K562 (cell line): Measurements from ENCODE around the gene TACC3. TPM values are rescaled to one million over a fixed set of nuclear protein-coding genes. Genes with fewer than 3 reads are reported as not detected.

Experiments
- ARHGAP35 ChIP-seq: fragments of 450-650 bp; IDR thresholded peaks from 2 replicates; pipeline ENCODE4 v1.6.1; 2018; ENCODE audit not compliant: partially characterized antibody
- BMI1 ChIP-seq: fragments of 150-350 bp; IDR thresholded peaks from 2 replicates; pipeline ENCODE4 v1.6.1; 2014; ENCODE audit warnings: low read length
- BRCA1 ChIP-seq, 2 experiments: fragments of 450-650 bp in 1 of 2; sonication (generic) in 1 of 2; formaldehyde crosslinking in 1 of 2; IDR thresholded peaks; 2 replicates each; pipeline versions ENCODE4 v1.5.0 to v1.6.1; 2017 to 2020; ENCODE audit warnings: mild to moderate bottlenecking in 1 of 2, missing genetic modification reagents in 1 of 2
- MBD2 ChIP-seq: sonication (generic); IDR thresholded peaks from 2 replicates; pipeline ENCODE4 v1.6.1; 2016; ENCODE audit warnings: low read depth, borderline replicate concordance
- RBM25 ChIP-seq: fragments of 200-400 bp; formaldehyde crosslinking; IDR thresholded peaks from 2 replicates; pipeline ENCODE4 v1.6.1; 2018; ENCODE audit warnings: low read length, low read depth, moderate library complexity; ENCODE audit not compliant: severe bottlenecking
- SRSF9 ChIP-seq: fragments of 200-400 bp; formaldehyde crosslinking; IDR thresholded peaks from 2 replicates; pipeline ENCODE4 v1.6.1; 2017; ENCODE audit warnings: low read depth, low read length, borderline replicate concordance
- polyA plus RNA-seq, 8 experiments: library from polyadenylated mRNA; depleted of rRNA in 4 of 8; stranded (reverse) in 5 of 8; unstranded in 3 of 8; fragments of >200 nt; fragmentation: Nextera tagmentation in 2 of 8; fragmentation: Illumina TruSeq in 1 of 8; extraction: Ambion mirVana in 2 of 8; extraction: Trizol in 1 of 8; gene quantifications; 2 replicates each; pipeline versions ENCODE4 v1.2.1 to v1.2.3, GENCODE V29; 2011 to 2014; ENCODE audit warnings: inconsistent platforms in 1 of 8, missing spikeins in 1 of 8
- total RNA-seq, 7 experiments: library from RNA; depleted of rRNA in 6 of 7; stranded (reverse); fragments of >200 nt in 6 of 7; fragmentation: Illumina TruSeq in 2 of 7; extraction: Trizol in 2 of 7; gene quantifications; 2 replicates each; pipeline versions ENCODE4 v1.2.1 to v1.2.3, GENCODE V29; 2011 to 2021; ENCODE audit warnings: low replicate concordance in 1 of 7
- TF ChIP-seq, protein P1 (sequence below): fragments of 450-650 bp; IDR thresholded peaks from 2 replicates; pipeline ENCODE4 v1.6.1; 2016
- TF ChIP-seq, protein P2 (sequence below): fragments of 450-650 bp; formaldehyde crosslinking; IDR thresholded peaks from 2 replicates; pipeline ENCODE4 v1.4.0; 2020; ENCODE audit warnings: mild to moderate bottlenecking, moderate library complexity
- TF ChIP-seq, protein P3 (sequence below), 2 experiments: IDR thresholded peaks; 2 replicates each; pipeline ENCODE4 v1.6.1; 2012; ENCODE audit warnings: improper control_type of control experiment in 2 of 2, low read depth in 2 of 2, low read length in 2 of 2, borderline replicate concordance in 1 of 2
- TF ChIP-seq, protein P4 (sequence below): fragments of 450-650 bp; IDR thresholded peaks from 2 replicates; pipeline ENCODE4 v1.6.1; 2017; ENCODE audit warnings: mild to moderate bottlenecking, moderate library complexity
- TF ChIP-seq, protein P5 (sequence below): fragments of 450-650 bp; conservative IDR thresholded peaks from 2 replicates; pipeline ENCODE4 v1.6.1; 2016; ENCODE audit warnings: missing genetic modification characterization, low read depth, mild to moderate bottlenecking, missing compliant biosample characterization, moderate library complexity
- TF ChIP-seq, protein P6 (sequence below), 2 experiments: fragments of 450-650 bp; conservative IDR thresholded peaks; 2 replicates each; pipeline ENCODE4 v1.6.1; 2017; ENCODE audit warnings: mild to moderate bottlenecking in 2 of 2, moderate library complexity in 2 of 2
- TF ChIP-seq, protein P7 (sequence below): sonication (generic); formaldehyde crosslinking; IDR thresholded peaks from 2 replicates; pipeline ENCODE4 v1.8.0; 2023; ENCODE audit warnings: mild to moderate bottlenecking, missing genetic modification reagents

TACC3 gene
- total and polyA plus RNA-seq, 9 of the 15 experiments (the other 6 are each of a cell fraction or from before 2014, with no cell fraction given) = 1.9 to 122 (median 55.6) TPM

DNA sequence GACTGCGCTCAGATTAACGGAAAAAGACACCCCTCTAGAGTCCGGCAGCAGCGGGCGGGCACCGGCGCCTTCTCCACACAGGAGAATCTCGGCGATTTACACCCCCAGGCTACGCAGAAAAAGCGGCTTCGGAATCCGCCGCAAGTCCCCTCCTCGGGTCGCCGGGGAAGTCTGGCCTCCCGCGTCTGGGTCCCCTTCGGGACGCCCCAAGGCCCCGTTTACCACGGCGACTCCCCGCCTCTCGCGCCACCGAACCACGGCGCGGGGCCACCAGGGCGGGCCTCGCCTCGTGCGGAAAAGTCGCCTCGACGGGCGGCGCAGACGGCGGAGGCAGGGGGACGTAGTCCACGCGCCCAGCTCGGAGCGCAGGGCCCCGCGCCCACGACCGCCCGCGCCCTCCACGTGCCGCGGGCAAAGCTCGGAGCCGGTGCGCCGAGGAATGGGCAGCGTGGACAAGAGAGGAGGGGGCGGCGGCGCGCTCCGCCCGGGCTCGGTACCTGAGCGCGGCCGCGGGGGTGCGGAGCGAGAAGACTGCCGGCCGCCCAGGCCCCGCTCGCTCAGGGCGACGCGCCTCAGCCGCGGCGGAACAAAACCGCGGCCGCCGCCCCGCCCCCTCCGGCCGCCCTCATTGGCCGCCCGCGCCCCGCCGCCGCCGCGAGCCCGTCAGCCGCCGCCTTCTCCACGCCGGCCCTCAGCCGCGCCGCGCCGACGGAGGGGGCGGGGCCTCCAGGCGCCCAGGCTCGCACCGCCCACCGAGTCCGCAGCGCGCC, 37.4 kb upstream of the TACC3 start, which contains the start of gene FAM53A (continued):
- TF ChIP-seq, protein P1, sequence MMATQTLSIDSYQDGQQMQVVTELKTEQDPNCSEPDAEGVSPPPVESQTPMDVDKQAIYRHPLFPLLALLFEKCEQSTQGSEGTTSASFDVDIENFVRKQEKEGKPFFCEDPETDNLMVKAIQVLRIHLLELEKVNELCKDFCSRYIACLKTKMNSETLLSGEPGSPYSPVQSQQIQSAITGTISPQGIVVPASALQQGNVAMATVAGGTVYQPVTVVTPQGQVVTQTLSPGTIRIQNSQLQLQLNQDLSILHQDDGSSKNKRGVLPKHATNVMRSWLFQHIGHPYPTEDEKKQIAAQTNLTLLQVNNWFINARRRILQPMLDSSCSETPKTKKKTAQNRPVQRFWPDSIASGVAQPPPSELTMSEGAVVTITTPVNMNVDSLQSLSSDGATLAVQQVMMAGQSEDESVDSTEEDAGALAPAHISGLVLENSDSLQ = no peak
- peak; percentile 4 for TF ChIP-seq RBM25
- no peak for TF ChIP-seq BRCA1 (IDR thresholded peaks at IDR 0.05)
- no peak for TF ChIP-seq BRCA1 (CRISPR knock-in tag; IDR thresholded peaks at IDR 0.05)
- TF ChIP-seq, protein P2, sequence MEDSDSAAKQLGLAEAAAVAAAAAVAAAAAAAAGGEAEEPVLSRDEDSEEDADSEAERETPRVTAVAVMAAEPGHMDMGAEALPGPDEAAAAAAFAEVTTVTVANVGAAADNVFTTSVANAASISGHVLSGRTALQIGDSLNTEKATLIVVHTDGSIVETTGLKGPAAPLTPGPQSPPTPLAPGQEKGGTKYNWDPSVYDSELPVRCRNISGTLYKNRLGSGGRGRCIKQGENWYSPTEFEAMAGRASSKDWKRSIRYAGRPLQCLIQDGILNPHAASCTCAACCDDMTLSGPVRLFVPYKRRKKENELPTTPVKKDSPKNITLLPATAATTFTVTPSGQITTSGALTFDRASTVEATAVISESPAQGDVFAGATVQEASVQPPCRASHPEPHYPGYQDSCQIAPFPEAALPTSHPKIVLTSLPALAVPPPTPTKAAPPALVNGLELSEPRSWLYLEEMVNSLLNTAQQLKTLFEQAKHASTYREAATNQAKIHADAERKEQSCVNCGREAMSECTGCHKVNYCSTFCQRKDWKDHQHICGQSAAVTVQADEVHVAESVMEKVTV (CRISPR knock-in tag) = no peak
- TF ChIP-seq, protein P3, sequence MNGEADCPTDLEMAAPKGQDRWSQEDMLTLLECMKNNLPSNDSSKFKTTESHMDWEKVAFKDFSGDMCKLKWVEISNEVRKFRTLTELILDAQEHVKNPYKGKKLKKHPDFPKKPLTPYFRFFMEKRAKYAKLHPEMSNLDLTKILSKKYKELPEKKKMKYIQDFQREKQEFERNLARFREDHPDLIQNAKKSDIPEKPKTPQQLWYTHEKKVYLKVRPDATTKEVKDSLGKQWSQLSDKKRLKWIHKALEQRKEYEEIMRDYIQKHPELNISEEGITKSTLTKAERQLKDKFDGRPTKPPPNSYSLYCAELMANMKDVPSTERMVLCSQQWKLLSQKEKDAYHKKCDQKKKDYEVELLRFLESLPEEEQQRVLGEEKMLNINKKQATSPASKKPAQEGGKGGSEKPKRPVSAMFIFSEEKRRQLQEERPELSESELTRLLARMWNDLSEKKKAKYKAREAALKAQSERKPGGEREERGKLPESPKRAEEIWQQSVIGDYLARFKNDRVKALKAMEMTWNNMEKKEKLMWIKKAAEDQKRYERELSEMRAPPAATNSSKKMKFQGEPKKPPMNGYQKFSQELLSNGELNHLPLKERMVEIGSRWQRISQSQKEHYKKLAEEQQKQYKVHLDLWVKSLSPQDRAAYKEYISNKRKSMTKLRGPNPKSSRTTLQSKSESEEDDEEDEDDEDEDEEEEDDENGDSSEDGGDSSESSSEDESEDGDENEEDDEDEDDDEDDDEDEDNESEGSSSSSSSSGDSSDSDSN (IDR thresholded peaks at IDR 0.05; ENCODE audit: borderline replicate concordance in 1 of 2, low read depth in 2 of 2, low read length in 2 of 2) = peak in 1 of 2 experiments; percentile 43; a peak in 1 of 4 replicates
- TF ChIP-seq BMI1 = no peak
- TF ChIP-seq, protein P4, sequence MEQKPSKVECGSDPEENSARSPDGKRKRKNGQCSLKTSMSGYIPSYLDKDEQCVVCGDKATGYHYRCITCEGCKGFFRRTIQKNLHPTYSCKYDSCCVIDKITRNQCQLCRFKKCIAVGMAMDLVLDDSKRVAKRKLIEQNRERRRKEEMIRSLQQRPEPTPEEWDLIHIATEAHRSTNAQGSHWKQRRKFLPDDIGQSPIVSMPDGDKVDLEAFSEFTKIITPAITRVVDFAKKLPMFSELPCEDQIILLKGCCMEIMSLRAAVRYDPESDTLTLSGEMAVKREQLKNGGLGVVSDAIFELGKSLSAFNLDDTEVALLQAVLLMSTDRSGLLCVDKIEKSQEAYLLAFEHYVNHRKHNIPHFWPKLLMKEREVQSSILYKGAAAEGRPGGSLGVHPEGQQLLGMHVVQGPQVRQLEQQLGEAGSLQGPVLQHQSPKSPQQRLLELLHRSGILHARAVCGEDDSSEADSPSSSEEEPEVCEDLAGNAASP = no peak
- TF ChIP-seq, protein P5, sequence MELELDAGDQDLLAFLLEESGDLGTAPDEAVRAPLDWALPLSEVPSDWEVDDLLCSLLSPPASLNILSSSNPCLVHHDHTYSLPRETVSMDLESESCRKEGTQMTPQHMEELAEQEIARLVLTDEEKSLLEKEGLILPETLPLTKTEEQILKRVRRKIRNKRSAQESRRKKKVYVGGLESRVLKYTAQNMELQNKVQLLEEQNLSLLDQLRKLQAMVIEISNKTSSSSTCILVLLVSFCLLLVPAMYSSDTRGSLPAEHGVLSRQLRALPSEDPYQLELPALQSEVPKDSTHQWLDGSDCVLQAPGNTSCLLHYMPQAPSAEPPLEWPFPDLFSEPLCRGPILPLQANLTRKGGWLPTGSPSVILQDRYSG (tag) = no peak
- TF ChIP-seq, protein P6, sequence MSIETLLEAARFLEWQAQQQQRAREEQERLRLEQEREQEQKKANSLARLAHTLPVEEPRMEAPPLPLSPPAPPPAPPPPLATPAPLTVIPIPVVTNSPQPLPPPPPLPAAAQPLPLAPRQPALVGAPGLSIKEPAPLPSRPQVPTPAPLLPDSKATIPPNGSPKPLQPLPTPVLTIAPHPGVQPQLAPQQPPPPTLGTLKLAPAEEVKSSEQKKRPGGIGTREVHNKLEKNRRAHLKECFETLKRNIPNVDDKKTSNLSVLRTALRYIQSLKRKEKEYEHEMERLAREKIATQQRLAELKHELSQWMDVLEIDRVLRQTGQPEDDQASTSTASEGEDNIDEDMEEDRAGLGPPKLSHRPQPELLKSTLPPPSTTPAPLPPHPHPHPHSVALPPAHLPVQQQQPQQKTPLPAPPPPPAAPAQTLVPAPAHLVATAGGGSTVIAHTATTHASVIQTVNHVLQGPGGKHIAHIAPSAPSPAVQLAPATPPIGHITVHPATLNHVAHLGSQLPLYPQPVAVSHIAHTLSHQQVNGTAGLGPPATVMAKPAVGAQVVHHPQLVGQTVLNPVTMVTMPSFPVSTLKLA (conservative IDR thresholded peaks at IDR 0.05) = peak in 1 of 2 experiments; percentile 70; a peak in 2 of 4 replicates
- TF ChIP-seq, protein P7, sequence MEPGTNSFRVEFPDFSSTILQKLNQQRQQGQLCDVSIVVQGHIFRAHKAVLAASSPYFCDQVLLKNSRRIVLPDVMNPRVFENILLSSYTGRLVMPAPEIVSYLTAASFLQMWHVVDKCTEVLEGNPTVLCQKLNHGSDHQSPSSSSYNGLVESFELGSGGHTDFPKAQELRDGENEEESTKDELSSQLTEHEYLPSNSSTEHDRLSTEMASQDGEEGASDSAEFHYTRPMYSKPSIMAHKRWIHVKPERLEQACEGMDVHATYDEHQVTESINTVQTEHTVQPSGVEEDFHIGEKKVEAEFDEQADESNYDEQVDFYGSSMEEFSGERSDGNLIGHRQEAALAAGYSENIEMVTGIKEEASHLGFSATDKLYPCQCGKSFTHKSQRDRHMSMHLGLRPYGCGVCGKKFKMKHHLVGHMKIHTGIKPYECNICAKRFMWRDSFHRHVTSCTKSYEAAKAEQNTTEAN = peak; percentile 73; the same call in 1 of the 2 replicates
- no peak for TF ChIP-seq ARHGAP35
- TF ChIP-seq MBD2 = no peak
- TF ChIP-seq SRSF9 = no peak
